Measurements from ENCODE around the gene SERTAD1.

SERTAD1 gene

DNA sequence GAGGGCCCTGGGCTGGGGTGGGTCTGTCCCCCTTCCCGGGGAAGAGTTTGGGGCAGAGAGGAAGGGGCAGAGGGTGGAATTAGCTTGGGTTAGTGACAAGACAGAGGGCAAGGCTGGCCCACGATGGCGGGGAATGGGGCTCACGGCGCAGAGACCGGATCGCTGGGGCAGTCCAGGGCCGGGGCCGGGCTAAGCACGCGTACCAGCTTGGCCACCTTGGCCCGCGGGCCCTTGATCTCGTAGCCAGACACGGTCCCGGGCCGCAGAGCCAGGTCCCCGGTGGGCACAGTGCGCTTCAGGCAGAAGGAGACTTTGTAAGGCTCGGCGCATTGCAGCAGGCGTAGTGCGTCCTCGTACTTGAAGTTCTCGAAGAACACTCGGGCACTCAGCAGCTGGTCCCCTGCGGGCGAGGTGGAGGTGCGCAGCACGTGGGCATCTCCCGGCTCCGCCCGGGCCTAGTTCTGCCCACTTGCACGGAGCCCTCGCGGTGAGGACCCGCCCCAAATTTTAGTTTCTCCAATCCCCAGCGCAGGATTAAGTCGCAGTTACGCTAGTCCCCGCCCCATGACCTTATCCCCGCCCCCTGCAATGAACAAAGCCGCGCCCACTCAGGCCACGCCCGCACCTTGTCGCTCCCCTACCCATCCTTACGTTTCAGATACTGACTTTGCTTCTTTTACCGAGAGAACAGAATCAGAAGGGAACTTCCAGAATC, 27.2 kb downstream of the SERTAD1 start:
- H3K4me3 ChIP-seq (ENCODE audit: low read depth, low read length): no peak overlapping the region
- no peak for DNase-seq (ENCODE audit: low read depth)

DNA sequence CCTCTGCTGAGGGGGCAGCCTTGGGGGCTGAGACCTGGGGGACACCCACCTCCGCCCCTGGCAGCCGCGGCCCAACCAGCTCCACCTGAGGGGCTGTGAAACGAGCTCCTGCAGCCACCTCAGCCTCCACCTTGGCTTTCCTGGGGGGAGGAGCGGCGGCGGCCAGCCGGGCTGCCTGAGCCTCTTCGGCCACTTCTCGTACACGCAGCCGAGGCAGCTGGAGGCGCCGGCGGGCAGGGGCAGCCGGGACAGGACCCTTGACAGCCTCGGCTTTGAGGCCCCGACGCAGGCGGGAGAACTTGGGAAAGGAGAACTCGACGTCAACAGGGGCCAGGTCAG, 28.3 kb downstream of the SERTAD1 start:
- in situ Hi-C loops (cut with HindIII; ENCODE audit: low sequenced_read_pairs): no loop called here
- DNase-seq (ENCODE audit: low read depth): no peak
- TF ChIP-seq, protein P1, sequence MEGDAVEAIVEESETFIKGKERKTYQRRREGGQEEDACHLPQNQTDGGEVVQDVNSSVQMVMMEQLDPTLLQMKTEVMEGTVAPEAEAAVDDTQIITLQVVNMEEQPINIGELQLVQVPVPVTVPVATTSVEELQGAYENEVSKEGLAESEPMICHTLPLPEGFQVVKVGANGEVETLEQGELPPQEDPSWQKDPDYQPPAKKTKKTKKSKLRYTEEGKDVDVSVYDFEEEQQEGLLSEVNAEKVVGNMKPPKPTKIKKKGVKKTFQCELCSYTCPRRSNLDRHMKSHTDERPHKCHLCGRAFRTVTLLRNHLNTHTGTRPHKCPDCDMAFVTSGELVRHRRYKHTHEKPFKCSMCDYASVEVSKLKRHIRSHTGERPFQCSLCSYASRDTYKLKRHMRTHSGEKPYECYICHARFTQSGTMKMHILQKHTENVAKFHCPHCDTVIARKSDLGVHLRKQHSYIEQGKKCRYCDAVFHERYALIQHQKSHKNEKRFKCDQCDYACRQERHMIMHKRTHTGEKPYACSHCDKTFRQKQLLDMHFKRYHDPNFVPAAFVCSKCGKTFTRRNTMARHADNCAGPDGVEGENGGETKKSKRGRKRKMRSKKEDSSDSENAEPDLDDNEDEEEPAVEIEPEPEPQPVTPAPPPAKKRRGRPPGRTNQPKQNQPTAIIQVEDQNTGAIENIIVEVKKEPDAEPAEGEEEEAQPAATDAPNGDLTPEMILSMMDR (IDR thresholded peaks at IDR 0.05; ENCODE audit: low read depth, low read length, missing control alignments): no peak
- no peak overlapping the region for H3K4me3 ChIP-seq (ENCODE audit: low read depth, low read length)

More for the DNA sequence above, 27.2 kb downstream of the SERTAD1 start:
- in situ Hi-C loops (cut with HindIII; ENCODE audit: low sequenced_read_pairs): no loop called here
- TF ChIP-seq, protein P1 (IDR thresholded peaks at IDR 0.05; ENCODE audit: low read depth, low read length, missing control alignments): no peak

DNA sequence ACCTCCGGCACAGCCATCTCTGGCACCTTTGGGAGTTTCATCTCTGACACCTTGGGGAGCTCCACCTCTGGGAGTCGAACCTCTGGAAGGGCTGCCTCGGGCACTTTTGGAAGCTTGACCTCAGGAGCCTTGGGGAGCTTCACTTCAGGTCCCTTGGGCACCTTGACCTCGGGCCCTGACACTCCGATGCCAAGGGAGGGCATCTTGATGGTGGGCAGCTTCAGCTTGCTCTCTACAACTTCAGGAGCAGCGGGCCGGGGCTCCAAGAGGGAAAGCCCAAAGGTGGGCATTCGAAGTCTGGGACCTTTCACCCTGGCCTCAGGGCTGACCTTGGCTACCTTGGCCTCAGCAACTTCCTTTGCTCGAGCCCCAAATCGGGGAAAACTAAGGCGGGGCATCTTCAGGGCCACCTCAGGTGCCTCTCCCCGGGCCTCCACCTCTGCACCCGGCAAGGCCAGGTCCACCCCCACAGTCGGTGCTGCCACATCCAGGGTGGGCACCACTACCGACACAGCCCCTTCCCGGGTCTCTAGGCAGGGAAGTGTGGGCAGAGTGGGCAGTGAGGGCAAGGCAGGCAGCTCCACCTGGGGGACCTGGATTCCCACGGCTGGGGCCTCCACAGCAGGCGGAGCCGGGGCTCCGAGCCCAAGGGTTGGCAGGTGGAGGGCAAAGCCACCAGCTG, 28.8 kb downstream of the SERTAD1 start:
- no peak overlapping the region for H3K4me3 ChIP-seq (ENCODE audit: low read depth, low read length)
- TF ChIP-seq, protein P1 (IDR thresholded peaks at IDR 0.05; ENCODE audit: low read depth, low read length, missing control alignments): no peak
- no peak for DNase-seq (ENCODE audit: low read depth)
- in situ Hi-C loops (cut with HindIII; ENCODE audit: low sequenced_read_pairs): no loop called here

DNA sequence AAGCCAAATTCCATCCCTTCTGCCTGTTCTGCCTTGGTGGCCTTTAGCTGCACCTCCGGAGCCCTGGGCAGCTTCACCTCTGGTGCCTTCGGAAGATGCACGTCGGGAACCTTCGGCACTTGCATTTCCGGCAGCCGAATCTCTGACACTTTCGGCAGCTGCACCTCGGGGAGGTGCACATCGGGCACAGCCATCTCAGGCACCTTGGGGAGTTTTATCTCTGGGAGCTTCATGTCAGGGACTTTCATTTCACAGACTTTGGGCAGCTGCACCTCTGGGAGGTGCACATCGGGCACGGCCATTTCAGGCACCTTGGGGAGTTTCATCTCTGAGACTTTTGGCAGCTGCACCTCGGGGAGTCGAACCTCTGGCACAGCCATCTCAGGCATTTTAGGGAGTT, 29.8 kb downstream of the SERTAD1 start:
- TF ChIP-seq, protein P1 (IDR thresholded peaks at IDR 0.05; ENCODE audit: low read depth, low read length, missing control alignments): no peak
- in situ Hi-C loops (cut with HindIII; ENCODE audit: low sequenced_read_pairs): no loop called here
- no peak for DNase-seq (ENCODE audit: low read depth)
- H3K4me3 ChIP-seq (ENCODE audit: low read depth, low read length): no peak overlapping the region

DNA sequence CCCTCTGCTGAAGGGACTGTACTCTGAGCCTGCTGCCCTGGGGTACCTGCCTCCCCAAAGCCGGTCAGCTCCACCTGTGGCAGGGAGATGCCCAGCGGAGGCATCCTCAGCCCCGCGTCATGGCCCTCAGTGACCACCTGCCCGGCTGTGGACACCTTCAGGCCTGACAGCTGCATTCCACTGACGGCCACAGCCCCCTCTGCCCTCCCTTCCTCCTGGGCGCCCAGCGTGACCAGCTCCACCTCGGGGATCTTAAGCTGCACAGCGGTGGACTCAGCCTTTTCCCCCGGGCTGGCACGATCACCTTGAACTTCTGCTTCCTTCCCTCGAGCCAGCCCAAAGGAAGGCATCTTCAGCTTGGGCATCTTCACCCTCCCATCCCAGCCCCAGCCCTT, 31.0 kb downstream of the SERTAD1 start:
- no peak overlapping the region for H3K4me3 ChIP-seq (ENCODE audit: low read depth, low read length)
- DNase-seq (ENCODE audit: low read depth): no peak
- TF ChIP-seq, protein P1 (IDR thresholded peaks at IDR 0.05; ENCODE audit: low read depth, low read length, missing control alignments): no peak
- in situ Hi-C loops (cut with HindIII; ENCODE audit: low sequenced_read_pairs): no loop called here

DNA sequence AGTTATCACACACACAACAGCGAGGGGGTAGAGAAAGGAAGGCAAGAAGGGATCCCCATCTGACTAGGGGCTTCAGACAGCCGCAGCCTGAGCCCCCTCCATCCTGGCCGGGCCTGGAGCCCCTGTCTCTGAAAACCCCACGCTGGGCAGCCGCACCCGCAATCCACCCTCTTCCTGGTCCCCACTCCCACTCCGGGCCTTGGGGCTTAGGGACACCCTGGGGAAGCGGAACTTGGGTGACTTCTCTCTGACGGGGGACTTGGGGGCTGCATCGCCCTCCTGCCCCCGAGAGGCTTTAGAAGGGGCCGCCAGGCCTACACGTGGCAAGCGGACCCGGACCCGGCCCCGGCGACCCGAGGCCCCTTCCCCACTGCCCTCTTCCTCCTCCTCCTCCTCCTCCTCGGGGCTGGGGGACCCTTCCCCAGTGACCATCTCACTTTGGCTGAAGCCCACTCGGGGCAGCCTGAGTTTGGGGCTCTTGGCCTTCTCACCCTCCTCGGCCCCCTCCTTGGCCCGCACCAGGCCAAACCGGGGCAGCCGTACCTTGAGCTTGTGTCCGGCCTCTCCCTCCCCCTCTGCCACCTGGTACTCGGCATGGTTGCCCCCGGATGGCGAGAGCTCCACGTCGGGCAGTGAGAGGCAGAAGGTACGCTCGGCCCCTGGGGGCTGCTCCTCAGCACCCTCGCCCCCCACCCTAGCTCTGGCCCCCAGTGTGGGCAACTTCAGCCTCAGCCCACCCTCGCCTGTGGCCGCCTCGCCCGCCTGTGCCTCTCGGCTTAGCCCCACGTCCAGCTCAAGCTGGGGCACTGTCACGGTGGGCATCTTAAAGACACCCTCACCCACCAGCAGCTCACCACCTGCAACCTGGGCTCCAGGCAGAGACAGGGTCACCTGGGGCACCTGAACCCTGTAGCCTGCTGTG, 31.6 kb downstream of the SERTAD1 start:
- TF ChIP-seq, protein P1 (IDR thresholded peaks at IDR 0.05; ENCODE audit: low read depth, low read length, missing control alignments): no peak
- no peak for DNase-seq (ENCODE audit: low read depth)
- in situ Hi-C loops (cut with HindIII; ENCODE audit: low sequenced_read_pairs): no loop called here
- H3K4me3 ChIP-seq (ENCODE audit: low read depth, low read length): no peak overlapping the region

All from astrocyte of the cerebellum (primary cell).